ENCODE results near the gene ABCG1. TPM values are rescaled to one million over a fixed set of nuclear protein-coding genes. Genes with fewer than 3 reads are reported as not detected.
A peak's percentile ranks its signal among the peaks of the same experiment; 100 is the strongest.

ABCG1 gene
- total RNA-seq, 3 donors from 2014 or later = 44.4 to 67.0 (median 56.8) TPM

DNA sequence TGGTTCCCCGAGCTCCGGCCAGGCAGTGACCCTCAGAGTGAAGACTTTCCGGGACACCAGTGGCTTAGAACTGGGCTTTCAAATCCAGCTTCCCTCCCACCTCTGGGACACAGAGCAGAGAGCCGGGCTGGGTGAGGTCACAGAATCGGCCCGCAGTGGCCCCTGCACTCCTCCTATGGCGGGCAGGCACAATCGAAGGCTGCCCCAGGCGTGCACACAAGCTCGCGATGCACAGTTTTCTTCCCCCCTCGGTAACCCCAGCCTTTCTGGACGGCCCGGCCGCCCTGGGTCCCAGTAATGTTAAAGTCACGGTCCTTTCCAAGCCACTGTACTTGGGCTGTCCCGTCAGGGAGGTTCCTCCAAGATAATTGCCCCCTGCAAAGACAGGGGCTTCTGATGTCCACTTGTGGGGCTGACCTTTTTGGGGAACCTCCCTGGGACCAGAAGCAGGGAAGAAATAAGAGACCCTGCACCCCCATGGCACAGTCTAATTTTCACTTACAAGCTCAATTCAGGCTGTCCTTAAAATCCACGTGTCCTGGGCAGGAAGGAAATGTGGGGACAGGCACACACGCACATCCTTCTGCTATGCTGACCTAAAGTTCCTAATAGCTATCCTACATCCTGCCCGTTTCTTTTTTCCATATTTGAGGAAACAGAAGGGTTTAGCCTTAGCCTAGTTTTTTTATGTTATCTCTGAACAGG lies 82.6 kb downstream of the ABCG1 start:
- Histone ChIP-seq H3K36me3 (ENCODE audit: low read depth) (no peaks in the 10 kb centered on the region), H3K9me3 (no peaks in the 10 kb centered on the region), H3K4me1 (ENCODE audit: low read depth) (no peaks in the 10 kb centered on the region), H3K4me3 (no peak overlapping the region)
- DNase-seq (no peak), ATAC-seq (no peak)
- intact Hi-C loops (cut with DNase I, micrococcal nuclease) = no loop called here
- TF ChIP-seq, protein P1, sequence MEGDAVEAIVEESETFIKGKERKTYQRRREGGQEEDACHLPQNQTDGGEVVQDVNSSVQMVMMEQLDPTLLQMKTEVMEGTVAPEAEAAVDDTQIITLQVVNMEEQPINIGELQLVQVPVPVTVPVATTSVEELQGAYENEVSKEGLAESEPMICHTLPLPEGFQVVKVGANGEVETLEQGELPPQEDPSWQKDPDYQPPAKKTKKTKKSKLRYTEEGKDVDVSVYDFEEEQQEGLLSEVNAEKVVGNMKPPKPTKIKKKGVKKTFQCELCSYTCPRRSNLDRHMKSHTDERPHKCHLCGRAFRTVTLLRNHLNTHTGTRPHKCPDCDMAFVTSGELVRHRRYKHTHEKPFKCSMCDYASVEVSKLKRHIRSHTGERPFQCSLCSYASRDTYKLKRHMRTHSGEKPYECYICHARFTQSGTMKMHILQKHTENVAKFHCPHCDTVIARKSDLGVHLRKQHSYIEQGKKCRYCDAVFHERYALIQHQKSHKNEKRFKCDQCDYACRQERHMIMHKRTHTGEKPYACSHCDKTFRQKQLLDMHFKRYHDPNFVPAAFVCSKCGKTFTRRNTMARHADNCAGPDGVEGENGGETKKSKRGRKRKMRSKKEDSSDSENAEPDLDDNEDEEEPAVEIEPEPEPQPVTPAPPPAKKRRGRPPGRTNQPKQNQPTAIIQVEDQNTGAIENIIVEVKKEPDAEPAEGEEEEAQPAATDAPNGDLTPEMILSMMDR (IDR thresholded peaks at IDR 0.05) = no peak

DNA sequence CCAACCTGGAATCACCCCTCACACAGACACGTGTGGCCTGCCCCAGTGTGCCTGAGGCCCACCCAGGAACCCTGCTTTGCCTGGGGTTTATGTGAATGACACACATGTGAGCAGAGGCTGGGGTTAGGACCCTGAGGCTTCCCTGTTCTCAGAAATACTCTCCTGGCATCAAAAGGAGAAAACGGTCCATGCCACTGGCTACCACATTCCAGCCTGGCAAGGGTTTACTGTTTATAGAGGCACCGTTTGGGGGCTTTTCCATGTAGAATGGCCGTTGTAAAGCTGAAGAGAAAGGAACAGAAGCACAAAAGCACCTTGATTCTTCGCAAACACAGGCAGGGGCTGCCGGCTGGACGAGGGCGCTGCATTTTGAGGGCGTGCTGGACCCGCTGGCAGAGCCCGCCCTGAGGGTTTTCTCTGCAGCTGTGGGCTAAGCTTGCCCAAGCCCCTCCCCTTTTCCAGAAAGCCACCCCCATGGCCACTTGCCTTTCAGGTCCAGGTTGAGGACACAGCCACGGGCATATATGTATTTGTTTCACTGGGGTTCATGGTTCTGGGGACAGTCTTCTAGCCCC lies 83.2 kb downstream of the ABCG1 start:
- ATAC-seq (no peak), DNase-seq (no peak)
- intact Hi-C loops (cut with DNase I, micrococcal nuclease) = no loop called here
- TF ChIP-seq, protein P1 (IDR thresholded peaks at IDR 0.05) = no peak
- no peaks in the 10 kb centered on the region for H3K9me3 ChIP-seq
- no peak overlapping the region for H3K4me3 ChIP-seq
- no peaks in the 10 kb centered on the region for H3K36me3 ChIP-seq (ENCODE audit: low read depth)
- H3K4me1 ChIP-seq (ENCODE audit: low read depth) = no peaks in the 10 kb centered on the region

DNA sequence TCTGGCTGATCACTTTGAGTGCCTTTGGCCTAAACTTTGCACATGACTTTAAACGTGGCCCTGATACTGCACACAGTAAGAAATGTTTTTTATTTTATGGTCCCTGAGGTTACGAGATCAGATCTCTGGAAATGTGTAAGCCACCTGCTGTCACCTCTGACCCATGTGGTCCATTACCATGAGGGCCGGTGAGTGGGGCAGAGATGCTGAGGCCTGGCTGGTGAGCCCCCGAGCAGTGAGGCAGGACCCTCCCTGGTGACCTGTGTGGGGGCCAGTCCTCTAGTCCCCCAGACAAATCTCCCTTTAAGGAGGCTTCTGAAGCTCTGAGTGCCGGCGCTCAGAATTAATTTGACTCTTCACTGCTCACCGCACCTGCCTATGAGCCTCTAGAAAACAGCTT lies 83.9 kb downstream of the ABCG1 start:
- TF ChIP-seq, protein P1 (IDR thresholded peaks at IDR 0.05) = no peak
- ATAC-seq (no peak), DNase-seq (no peak)
- intact Hi-C loops (cut with DNase I, micrococcal nuclease) = no loop called here
- H3K9me3 ChIP-seq = no peaks in the 10 kb centered on the region
- no peaks in the 10 kb centered on the region for H3K36me3 ChIP-seq (ENCODE audit: low read depth)
- no peaks in the 10 kb centered on the region for H3K4me1 ChIP-seq (ENCODE audit: low read depth)
- H3K4me3 ChIP-seq = no peak overlapping the region

DNA sequence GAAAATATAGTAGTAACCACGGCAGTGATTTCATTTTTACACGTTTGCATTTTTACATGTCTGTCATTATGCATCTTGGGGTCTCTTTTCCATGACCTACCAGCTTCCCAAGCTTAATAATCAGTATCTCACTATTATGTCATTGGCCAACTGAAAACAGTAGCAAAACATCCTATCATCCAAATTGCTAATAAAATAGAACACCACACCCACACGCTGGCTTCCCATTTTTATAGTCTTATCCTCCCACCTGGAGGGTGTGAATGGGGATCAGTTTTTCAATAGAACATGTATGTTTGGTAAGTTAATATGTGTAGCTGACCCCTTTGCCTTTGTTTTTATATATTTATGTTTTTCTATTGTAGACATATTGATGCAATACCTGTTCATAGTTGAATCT lies 84.5 kb downstream of the ABCG1 start:
- DNase-seq = no peak
- intact Hi-C loops (cut with DNase I, micrococcal nuclease) = no loop called here
- TF ChIP-seq, protein P1 (IDR thresholded peaks at IDR 0.05) = no peak
- Histone ChIP-seq H3K36me3 (ENCODE audit: low read depth) (no peaks in the 10 kb centered on the region), H3K4me3 (no peak overlapping the region), H3K9me3 (no peaks in the 10 kb centered on the region), H3K4me1 (ENCODE audit: low read depth) (no peaks in the 10 kb centered on the region)
- no peak for ATAC-seq

DNA sequence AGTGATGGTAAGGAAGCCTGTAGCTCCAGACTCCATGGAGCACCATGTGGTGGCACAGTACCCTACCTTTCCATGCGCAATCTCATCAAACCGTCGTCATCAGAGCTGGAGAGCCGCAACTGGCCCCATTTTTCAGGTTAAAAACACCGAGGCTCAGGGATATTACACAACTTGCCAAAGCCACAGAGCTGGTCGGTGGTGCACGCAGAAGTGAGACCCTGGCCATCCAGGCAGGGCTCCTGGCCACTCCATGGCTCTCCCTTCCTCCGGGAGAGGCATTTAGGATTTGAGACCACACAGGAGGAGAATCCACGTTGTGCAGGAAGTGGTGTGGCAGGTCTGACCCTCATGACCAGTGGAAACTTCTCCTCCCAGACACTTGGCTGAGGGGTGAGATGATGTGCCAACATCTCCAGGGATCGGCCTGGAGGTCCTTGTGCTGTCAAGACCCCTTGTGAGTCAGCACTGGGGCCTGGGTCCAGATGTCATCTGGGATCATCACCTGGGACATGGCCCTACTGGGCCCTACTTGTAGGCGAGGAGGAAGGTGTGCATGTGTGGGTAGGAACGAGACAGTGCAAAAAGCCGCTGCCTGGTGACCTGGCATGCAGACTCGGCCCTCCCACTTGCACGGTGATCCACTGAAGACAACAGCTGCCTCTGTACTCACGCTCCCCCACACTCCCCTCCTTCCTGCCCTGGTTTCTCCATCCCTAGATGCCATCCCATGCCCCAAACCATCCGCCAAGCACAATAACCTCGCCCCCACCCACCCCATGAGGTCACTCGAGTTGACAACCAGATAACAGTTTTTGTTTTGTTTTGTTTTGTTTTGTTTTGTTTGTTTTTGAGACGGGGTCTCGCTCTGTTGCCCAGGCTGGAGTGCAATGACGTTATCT lies 85.9 kb downstream of the ABCG1 start:
- no peak for ATAC-seq
- H3K36me3 ChIP-seq (ENCODE audit: low read depth) = no peaks in the 10 kb centered on the region
- no peaks in the 10 kb centered on the region for H3K9me3 ChIP-seq
- TF ChIP-seq, protein P1 (IDR thresholded peaks at IDR 0.05) = no peak
- H3K4me3 ChIP-seq = no peak overlapping the region
- peaks cover 3% of the 10 kb centered on the region for H3K4me1 ChIP-seq (ENCODE audit: low read depth)
- peak in 1 of 3 donors; percentile 24 for DNase-seq
- intact Hi-C loops (cut with DNase I, micrococcal nuclease) = no loop called here
